ENCODE data around the gene FYN. TPM values are rescaled to one million over a fixed set of nuclear protein-coding genes. Genes with fewer than 3 reads are reported as not detected.

FYN gene
- total RNA-seq, 1 experiment from 2014 or later, result 7.2 TPM

DNA sequence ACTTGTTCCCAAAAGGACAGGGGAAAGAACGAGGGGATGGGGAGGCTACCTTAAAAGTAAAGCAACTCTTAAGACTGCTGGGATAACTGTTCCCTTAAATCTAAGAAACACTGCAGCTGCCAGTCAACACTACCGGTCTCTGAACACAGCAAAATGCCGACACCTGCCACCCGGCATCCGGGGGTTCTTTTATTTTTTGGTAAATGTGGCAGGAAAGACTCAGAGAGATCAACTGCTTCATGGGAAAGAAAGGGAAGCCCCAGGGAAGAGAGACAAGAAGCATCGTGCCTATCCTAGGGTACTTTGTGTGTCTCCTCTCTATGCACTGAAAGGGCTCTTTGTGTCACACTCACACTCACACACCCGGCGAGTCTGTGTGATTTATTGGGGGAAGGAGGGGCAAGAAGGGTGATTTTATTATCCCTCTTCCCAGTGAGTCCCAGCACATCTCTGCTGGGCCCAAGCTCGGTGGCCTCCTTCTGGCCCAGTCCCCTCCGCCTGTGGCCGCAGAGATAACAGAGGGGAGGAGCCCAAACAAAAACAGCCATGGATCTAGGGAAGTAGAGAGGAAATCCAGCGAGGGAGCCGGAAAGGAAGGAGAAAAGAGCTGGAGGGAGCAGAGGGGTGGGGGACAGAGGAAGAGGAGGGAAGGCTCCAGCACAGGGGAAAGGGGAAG lies 1.4 kb downstream of the FYN start:
- intact Hi-C loops (cut with micrococcal nuclease; ENCODE audit: unreplicated experiment), result loop anchor here (5.0 kb wide), 1 partner anchor 125 kb away; no protein-coding TSS in a partner anchor

DNA sequence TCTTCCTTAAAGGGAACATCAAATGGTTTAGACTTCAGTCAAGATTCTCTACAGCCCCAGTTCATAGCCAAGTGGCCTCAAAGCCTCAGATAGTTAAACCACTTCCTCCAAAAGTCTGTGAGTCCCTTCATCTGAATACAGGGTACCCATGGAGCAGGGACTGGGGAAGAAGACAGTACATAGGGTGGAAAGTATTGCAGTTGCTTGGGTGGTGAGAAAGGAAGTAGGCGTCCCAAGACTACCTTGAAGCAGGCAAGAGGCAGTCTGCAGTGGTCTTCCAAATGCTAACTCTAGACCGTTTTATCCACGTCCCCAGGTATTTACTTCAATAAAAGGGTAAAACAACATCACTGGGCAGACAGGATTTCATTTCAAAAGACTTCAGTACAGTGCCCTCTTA lies 2.0 kb downstream of the FYN start:
- no peaks in the 10 kb centered on the region for H3K36me3 Mint-ChIP-seq (ENCODE audit: insufficient read depth, unreplicated experiment)
- H3K36me3 ChIP-seq (ENCODE audit: control insufficient read depth, insufficient read depth, low read length), result no peaks in the 10 kb centered on the region
- BruUV-seq (replicated peaks), result TSS peak; percentile 31
- H3K4me3 ChIP-seq (ENCODE audit: low read depth, low read length), result no peak overlapping the region
- no peaks in the 10 kb centered on the region for H3K27me3 ChIP-seq (replicated peaks; ENCODE audit: control insufficient read depth, insufficient read depth, low read length)
- TF ChIP-seq, protein P1, sequence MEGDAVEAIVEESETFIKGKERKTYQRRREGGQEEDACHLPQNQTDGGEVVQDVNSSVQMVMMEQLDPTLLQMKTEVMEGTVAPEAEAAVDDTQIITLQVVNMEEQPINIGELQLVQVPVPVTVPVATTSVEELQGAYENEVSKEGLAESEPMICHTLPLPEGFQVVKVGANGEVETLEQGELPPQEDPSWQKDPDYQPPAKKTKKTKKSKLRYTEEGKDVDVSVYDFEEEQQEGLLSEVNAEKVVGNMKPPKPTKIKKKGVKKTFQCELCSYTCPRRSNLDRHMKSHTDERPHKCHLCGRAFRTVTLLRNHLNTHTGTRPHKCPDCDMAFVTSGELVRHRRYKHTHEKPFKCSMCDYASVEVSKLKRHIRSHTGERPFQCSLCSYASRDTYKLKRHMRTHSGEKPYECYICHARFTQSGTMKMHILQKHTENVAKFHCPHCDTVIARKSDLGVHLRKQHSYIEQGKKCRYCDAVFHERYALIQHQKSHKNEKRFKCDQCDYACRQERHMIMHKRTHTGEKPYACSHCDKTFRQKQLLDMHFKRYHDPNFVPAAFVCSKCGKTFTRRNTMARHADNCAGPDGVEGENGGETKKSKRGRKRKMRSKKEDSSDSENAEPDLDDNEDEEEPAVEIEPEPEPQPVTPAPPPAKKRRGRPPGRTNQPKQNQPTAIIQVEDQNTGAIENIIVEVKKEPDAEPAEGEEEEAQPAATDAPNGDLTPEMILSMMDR (IDR thresholded peaks at IDR 0.05; ENCODE audit: insufficient read depth in 1 of 2, low read depth in 1 of 2, low read length in 1 of 2, severe bottlenecking in 1 of 2, unreplicated experiment in 1 of 2), result no peak
- H3K27me3 Mint-ChIP-seq (ENCODE audit: insufficient read depth, unreplicated experiment), result peaks cover 12% of the 10 kb centered on the region
- H3K9me3 Mint-ChIP-seq (ENCODE audit: unreplicated experiment), result no peaks in the 10 kb centered on the region
- H3K4me3 Mint-ChIP-seq (ENCODE audit: unreplicated experiment), result no peak overlapping the region
- no peaks in the 10 kb centered on the region; the same call in 1 of the 2 replicates for H3K9me3 ChIP-seq
- intact Hi-C loops (cut with micrococcal nuclease; ENCODE audit: unreplicated experiment), result loop anchor here (5.0 kb wide), 1 partner anchor 126 kb away; no protein-coding TSS in a partner anchor
- DNase-seq, result no peak
- ChIA-PET POLR2A (no interaction called here), CTCF (no interaction called here)
- H3K4me1 Mint-ChIP-seq (ENCODE audit: low read depth, unreplicated experiment), result no peaks in the 10 kb centered on the region
- peaks cover 8% of the 10 kb centered on the region for H3K4me1 ChIP-seq
- no peak overlapping the region for H3K27ac Mint-ChIP-seq (ENCODE audit: unreplicated experiment)

More for the DNA sequence above, 1.4 kb downstream of the FYN start:
- peaks cover 8% of the 10 kb centered on the region for H3K4me1 ChIP-seq
- H3K4me3 Mint-ChIP-seq (ENCODE audit: unreplicated experiment), result peak overlapping the region; percentile 85
- H3K4me1 Mint-ChIP-seq (ENCODE audit: low read depth, unreplicated experiment), result no peaks in the 10 kb centered on the region
- TF ChIP-seq, protein P1 (IDR thresholded peaks at IDR 0.05; ENCODE audit: insufficient read depth in 1 of 2, low read depth in 1 of 2, low read length in 1 of 2, severe bottlenecking in 1 of 2, unreplicated experiment in 1 of 2), result no peak
- no peaks in the 10 kb centered on the region for H3K27me3 ChIP-seq (replicated peaks; ENCODE audit: control insufficient read depth, insufficient read depth, low read length)
- CTCF ChIA-PET, result no interaction called here
- BruUV-seq (replicated peaks), result no TSS peak
- H3K27me3 Mint-ChIP-seq (ENCODE audit: insufficient read depth, unreplicated experiment), result peaks cover 12% of the 10 kb centered on the region
- DNase-seq, result no peak
- no peak overlapping the region for H3K27ac Mint-ChIP-seq (ENCODE audit: unreplicated experiment)
- H3K36me3 Mint-ChIP-seq (ENCODE audit: insufficient read depth, unreplicated experiment), result no peaks in the 10 kb centered on the region
- no peaks in the 10 kb centered on the region for H3K36me3 ChIP-seq (ENCODE audit: control insufficient read depth, insufficient read depth, low read length)
- H3K4me3 ChIP-seq (ENCODE audit: low read depth, low read length), result peak overlapping the region; percentile 38
- POLR2A ChIA-PET, result interaction anchor here (0.5 kb wide), 1 partner anchor 194 kb away, joined by 3 read pairs; no protein-coding TSS in a partner anchor
- no peaks in the 10 kb centered on the region; the same call in 1 of the 2 replicates for H3K9me3 ChIP-seq
- no peaks in the 10 kb centered on the region for H3K9me3 Mint-ChIP-seq (ENCODE audit: unreplicated experiment)

DNA sequence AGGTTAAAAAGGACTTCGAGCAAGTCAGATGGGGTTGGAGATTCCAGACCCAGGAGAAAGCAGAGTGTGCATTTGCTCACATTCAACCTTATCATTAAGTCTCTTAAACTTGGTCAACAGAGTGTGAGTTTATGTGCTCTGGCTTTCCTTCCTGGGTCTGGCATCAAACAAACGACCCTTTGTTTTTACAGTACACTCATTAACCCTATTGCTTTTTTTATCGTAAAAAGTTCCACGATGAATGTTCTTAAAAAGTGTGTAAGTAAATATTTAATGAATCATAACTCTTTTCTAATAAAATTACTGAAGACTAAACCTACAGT lies 2.5 kb downstream of the FYN start:
- Histone ChIP-seq H3K27me3 (replicated peaks; ENCODE audit: control insufficient read depth, insufficient read depth, low read length) (no peaks in the 10 kb centered on the region), H3K4me3 (ENCODE audit: low read depth, low read length) (no peak overlapping the region), H3K36me3 (ENCODE audit: control insufficient read depth, insufficient read depth, low read length) (no peaks in the 10 kb centered on the region), H3K4me1 (peaks cover 8% of the 10 kb centered on the region), H3K9me3 (no peaks in the 10 kb centered on the region; the same call in 1 of the 2 replicates)
- ChIA-PET CTCF (no interaction called here), POLR2A (no interaction called here)
- H3K36me3 Mint-ChIP-seq (ENCODE audit: insufficient read depth, unreplicated experiment), result no peaks in the 10 kb centered on the region
- BruUV-seq (replicated peaks), result no TSS peak
- no peak overlapping the region for H3K4me3 Mint-ChIP-seq (ENCODE audit: unreplicated experiment)
- no peaks in the 10 kb centered on the region for H3K9me3 Mint-ChIP-seq (ENCODE audit: unreplicated experiment)
- no peak overlapping the region for H3K27ac Mint-ChIP-seq (ENCODE audit: unreplicated experiment)
- DNase-seq, result no peak
- H3K4me1 Mint-ChIP-seq (ENCODE audit: low read depth, unreplicated experiment), result no peaks in the 10 kb centered on the region
- H3K27me3 Mint-ChIP-seq (ENCODE audit: insufficient read depth, unreplicated experiment), result peaks cover 9% of the 10 kb centered on the region
- TF ChIP-seq, protein P1 (IDR thresholded peaks at IDR 0.05; ENCODE audit: insufficient read depth in 1 of 2, low read depth in 1 of 2, low read length in 1 of 2, severe bottlenecking in 1 of 2, unreplicated experiment in 1 of 2), result no peak
- intact Hi-C loops (cut with micrococcal nuclease; ENCODE audit: unreplicated experiment), result loop anchor here (5.0 kb wide), 1 partner anchor 127 kb away; no protein-coding TSS in a partner anchor
